ENCODE data around the gene CD34.
A peak's percentile ranks its signal among the peaks of the same experiment; 100 is the strongest.
"Not testable (repeated sequence)": the region's sequence is repeated elsewhere in the genome, so short reads cannot be mapped to it uniquely, and the experiment has no call there.

The CD34 gene

GRCh38 chr1:207897188-207897587, 13.7 kb downstream of the CD34 start:
- DNase-seq (ENCODE audit: low read depth): peak; percentile 51

GRCh38 chr1:207896547-207896946, 14.4 kb downstream of the CD34 start:
- no peak for DNase-seq (ENCODE audit: low read depth)

- DNase-seq (ENCODE audit: low read depth): no peak
These were observed 16.2 kb downstream of the CD34 start for GRCh38 chr1:207894704-207895103.

- DNase-seq (ENCODE audit: low read depth): no peak
These were observed 17.0 kb downstream of the CD34 start for GRCh38 chr1:207893737-207894582.

- no peak for DNase-seq (ENCODE audit: low read depth)
These were observed 18.2 kb downstream of the CD34 start for GRCh38 chr1:207892764-207893163.

- no peak for DNase-seq (ENCODE audit: low read depth)
These were observed 19.8 kb downstream of the CD34 start for GRCh38 chr1:207891148-207891547.

GRCh38 chr1:207890136-207890738, 20.7 kb downstream of the CD34 start:
- DNase-seq (ENCODE audit: low read depth): peak; percentile 88

- DNase-seq (ENCODE audit: low read depth): peak; percentile 82
These were observed 22.3 kb downstream of the CD34 start for GRCh38 chr1:207888652-207889051.

GRCh38 chr1:207887542-207888201, 23.3 kb downstream of the CD34 start:
- DNase-seq (ENCODE audit: low read depth): no peak

GRCh38 chr1:207886227-207886626, 24.7 kb downstream of the CD34 start:
- DNase-seq (ENCODE audit: low read depth): no peak

GRCh38 chr1:207885129-207886032, 25.5 kb downstream of the CD34 start:
- DNase-seq (ENCODE audit: low read depth): peak; percentile 85

GRCh38 chr1:207884266-207885029, 26.5 kb downstream of the CD34 start:
- DNase-seq (ENCODE audit: low read depth): no peak

GRCh38 chr1:207883660-207884250, 27.2 kb downstream of the CD34 start:
- DNase-seq (ENCODE audit: low read depth): no peak

- no peak for DNase-seq (ENCODE audit: low read depth)
These were observed 27.7 kb downstream of the CD34 start for GRCh38 chr1:207883104-207883651.

- DNase-seq (ENCODE audit: low read depth): no peak
These were observed 28.2 kb downstream of the CD34 start for GRCh38 chr1:207882692-207883091.

- DNase-seq (ENCODE audit: low read depth): no peak
These were observed 32.0 kb downstream of the CD34 start for GRCh38 chr1:207878939-207879338.

GRCh38 chr1:207877914-207878313, 33.0 kb downstream of the CD34 start:
- DNase-seq (ENCODE audit: low read depth): not testable (repeated sequence)

GRCh38 chr1:207876131-207876530, 34.8 kb downstream of the CD34 start:
- no peak for DNase-seq (ENCODE audit: low read depth)

- no peak for DNase-seq (ENCODE audit: low read depth)
These were observed 35.4 kb downstream of the CD34 start for GRCh38 chr1:207875532-207875931.

GRCh38 chr1:207873055-207873890, 37.7 kb downstream of the CD34 start:
- no peak for DNase-seq (ENCODE audit: low read depth)

All from ELR (cell line).